Colonic mucosa (tissue), 4 donors: ENCODE results near the gene GLI2. TPM values are rescaled to one million over a fixed set of nuclear protein-coding genes. Genes with fewer than 3 reads are reported as not detected.

ENCODE experiments used
- DNase-seq: peaks from one replicate; pipeline ENCODE4 v3.0.0-alpha.2; 2020
- H3K27ac ChIP-seq: fragments of 200-600 bp; one replicate; pipeline ENCODE4 v1.8.0; 2021
- H3K27me3 ChIP-seq: fragments of 200-600 bp; one replicate; pipeline ENCODE4 v1.8.0; 2021
- H3K36me3 ChIP-seq: fragments of 200-600 bp; one replicate; pipeline ENCODE4 v1.8.0; 2021
- H3K4me1 ChIP-seq: fragments of 200-600 bp; one replicate; pipeline ENCODE4 v1.8.0; 2021; ENCODE audit warnings: mild to moderate bottlenecking
- H3K4me3 ChIP-seq: fragments of 200-600 bp; one replicate; pipeline ENCODE4 v1.8.0; 2021
- H3K9ac ChIP-seq, 2 donors: one replicate each; pipeline ENCODE4 v1.7.0; 2013; ENCODE audit warnings: control low read depth in 2 of 2, low read depth in 2 of 2, low read length in 2 of 2
- H3K9me3 ChIP-seq: fragments of 200-600 bp; one replicate; pipeline ENCODE4 v1.8.0; 2021
- CTCF ChIP-seq: fragments of 200-600 bp; IDR thresholded peaks from one replicate; pipeline ENCODE4 v1.8.0; 2022; ENCODE audit warnings: antibody characterized with exemption, mild to moderate bottlenecking
- intact Hi-C: fragments of 100-400 bp; cut with DNase I; formaldehyde crosslinking; loops from one replicate; pipeline ENCODE4 v1.14.1; 2022
- total RNA-seq, 2 donors: library from RNA; stranded (reverse); fragmentation: NEBNext Ultra II Directional in 1 of 2; extraction: Animal tissue kit (Norgen Biotek cat#: 25700) in 1 of 2; gene quantifications; one replicate each; pipeline ENCODE4 v1.2.1, GENCODE V29; 2021
- donor health status: healthy.
- donor health status: DM: no; HTN: no; CAD: no.
- donor health status: DM: no; HTN: no; CAD: no.

Gene GLI2
- total RNA-seq, 2 donors from 2014 or later: 1.3 to 2.0 TPM

- Histone ChIP-seq H3K9ac (peak overlapping the region; percentile 41 to 55), H3K9me3 (no peaks in the 10 kb centered on the region), H3K27me3 (peaks cover 58% of the 10 kb centered on the region), H3K36me3 (no peaks in the 10 kb centered on the region), H3K4me1 (no peaks in the 10 kb centered on the region), H3K27ac (peak overlapping the region; percentile 47), H3K4me3 (peak overlapping the region; percentile 40)
- peak; percentile 85 for DNase-seq
- intact Hi-C loops: loop anchor here (10.0 kb wide), 1 partner anchor 207 kb away; no protein-coding TSS in a partner anchor
- no peak for TF ChIP-seq CTCF
These were observed 1.9 kb downstream of the GLI2 start for GRCh38 chr2:120737340-120738101.

- no peak overlapping the region for H3K4me3 ChIP-seq
- H3K27me3 ChIP-seq: peaks cover 60% of the 10 kb centered on the region
- no peaks in the 10 kb centered on the region for H3K36me3 ChIP-seq
- TF ChIP-seq CTCF: no peak
- intact Hi-C loops: loop anchor here (10.0 kb wide), 1 partner anchor 207 kb away; no protein-coding TSS in a partner anchor
- H3K9ac ChIP-seq: peak overlapping the region in 1 of 2 donors; percentile 55
- no peaks in the 10 kb centered on the region for H3K9me3 ChIP-seq
- H3K27ac ChIP-seq: peak overlapping the region; percentile 47
- DNase-seq: no peak
- H3K4me1 ChIP-seq: no peaks in the 10 kb centered on the region
These were observed 2.4 kb downstream of the GLI2 start for GRCh38 chr2:120738117-120738516.

GRCh38 chr2:120738786-120739437 lies 3.2 kb downstream of the GLI2 start:
- Histone ChIP-seq H3K27me3 (peaks cover 57% of the 10 kb centered on the region), H3K9me3 (no peaks in the 10 kb centered on the region), H3K9ac (no peak overlapping the region), H3K27ac (no peak overlapping the region), H3K36me3 (no peaks in the 10 kb centered on the region), H3K4me3 (no peak overlapping the region), H3K4me1 (no peaks in the 10 kb centered on the region)
- DNase-seq: peak; percentile 18
- intact Hi-C loops: loop anchor here (10.0 kb wide), 1 partner anchor 206 kb away; no protein-coding TSS in a partner anchor
- TF ChIP-seq CTCF: no peak

GRCh38 chr2:120739438-120740090 lies 3.9 kb downstream of the GLI2 start:
- intact Hi-C loops: loop anchor here (10.0 kb wide), 1 partner anchor 205 kb away; no protein-coding TSS in a partner anchor
- TF ChIP-seq CTCF: no peak
- peak; percentile 77 for DNase-seq
- Histone ChIP-seq H3K27ac (no peak overlapping the region), H3K36me3 (no peaks in the 10 kb centered on the region), H3K27me3 (peaks cover 51% of the 10 kb centered on the region), H3K9ac (no peak overlapping the region), H3K4me1 (no peaks in the 10 kb centered on the region), H3K4me3 (no peak overlapping the region), H3K9me3 (no peaks in the 10 kb centered on the region)

GRCh38 chr2:120740375-120740764 lies 4.7 kb downstream of the GLI2 start:
- H3K4me3 ChIP-seq: no peak overlapping the region
- peak; percentile 7 for DNase-seq

More at GRCh38 chr2:120740375-120740764, 4.7 kb downstream of the GLI2 start:
- peaks cover 43% of the 10 kb centered on the region for H3K27me3 ChIP-seq
- TF ChIP-seq CTCF: no peak
- no peak overlapping the region for H3K27ac ChIP-seq
- no peaks in the 10 kb centered on the region for H3K4me1 ChIP-seq
- H3K9ac ChIP-seq: no peak overlapping the region
- no peaks in the 10 kb centered on the region for H3K9me3 ChIP-seq
- H3K36me3 ChIP-seq: no peaks in the 10 kb centered on the region
- intact Hi-C loops: no loop called here
